ENCODE measurements around the gene PNMT.
"Not testable (repeated sequence)": the region's sequence is repeated elsewhere in the genome, so short reads cannot be mapped to it uniquely, and the experiment has no call there.

Gene PNMT

DNA sequence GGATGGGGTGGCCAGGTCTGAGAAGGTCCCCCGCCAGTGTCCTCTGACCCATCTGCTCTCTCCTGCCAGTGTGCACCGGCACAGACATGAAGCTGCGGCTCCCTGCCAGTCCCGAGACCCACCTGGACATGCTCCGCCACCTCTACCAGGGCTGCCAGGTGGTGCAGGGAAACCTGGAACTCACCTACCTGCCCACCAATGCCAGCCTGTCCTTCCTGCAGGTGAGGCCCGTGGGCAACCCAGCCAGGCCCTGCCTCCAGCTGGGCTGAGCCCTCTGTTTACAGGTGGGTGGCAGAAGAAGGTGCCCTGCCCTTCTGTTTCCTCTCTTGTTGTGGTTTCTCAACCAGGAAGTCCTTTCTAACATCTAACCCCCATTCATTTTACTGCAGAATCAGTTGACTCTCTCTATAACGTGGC lies 38.7 kb downstream of the PNMT start:
- peak overlapping the region; percentile 96 for H3K27ac ChIP-seq
- TF ChIP-seq, protein P1, sequence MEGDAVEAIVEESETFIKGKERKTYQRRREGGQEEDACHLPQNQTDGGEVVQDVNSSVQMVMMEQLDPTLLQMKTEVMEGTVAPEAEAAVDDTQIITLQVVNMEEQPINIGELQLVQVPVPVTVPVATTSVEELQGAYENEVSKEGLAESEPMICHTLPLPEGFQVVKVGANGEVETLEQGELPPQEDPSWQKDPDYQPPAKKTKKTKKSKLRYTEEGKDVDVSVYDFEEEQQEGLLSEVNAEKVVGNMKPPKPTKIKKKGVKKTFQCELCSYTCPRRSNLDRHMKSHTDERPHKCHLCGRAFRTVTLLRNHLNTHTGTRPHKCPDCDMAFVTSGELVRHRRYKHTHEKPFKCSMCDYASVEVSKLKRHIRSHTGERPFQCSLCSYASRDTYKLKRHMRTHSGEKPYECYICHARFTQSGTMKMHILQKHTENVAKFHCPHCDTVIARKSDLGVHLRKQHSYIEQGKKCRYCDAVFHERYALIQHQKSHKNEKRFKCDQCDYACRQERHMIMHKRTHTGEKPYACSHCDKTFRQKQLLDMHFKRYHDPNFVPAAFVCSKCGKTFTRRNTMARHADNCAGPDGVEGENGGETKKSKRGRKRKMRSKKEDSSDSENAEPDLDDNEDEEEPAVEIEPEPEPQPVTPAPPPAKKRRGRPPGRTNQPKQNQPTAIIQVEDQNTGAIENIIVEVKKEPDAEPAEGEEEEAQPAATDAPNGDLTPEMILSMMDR (conservative IDR thresholded peaks at IDR 0.05) = no peak
- TF ChIP-seq ZFX (IDR thresholded peaks at IDR 0.05) = no peak

DNA sequence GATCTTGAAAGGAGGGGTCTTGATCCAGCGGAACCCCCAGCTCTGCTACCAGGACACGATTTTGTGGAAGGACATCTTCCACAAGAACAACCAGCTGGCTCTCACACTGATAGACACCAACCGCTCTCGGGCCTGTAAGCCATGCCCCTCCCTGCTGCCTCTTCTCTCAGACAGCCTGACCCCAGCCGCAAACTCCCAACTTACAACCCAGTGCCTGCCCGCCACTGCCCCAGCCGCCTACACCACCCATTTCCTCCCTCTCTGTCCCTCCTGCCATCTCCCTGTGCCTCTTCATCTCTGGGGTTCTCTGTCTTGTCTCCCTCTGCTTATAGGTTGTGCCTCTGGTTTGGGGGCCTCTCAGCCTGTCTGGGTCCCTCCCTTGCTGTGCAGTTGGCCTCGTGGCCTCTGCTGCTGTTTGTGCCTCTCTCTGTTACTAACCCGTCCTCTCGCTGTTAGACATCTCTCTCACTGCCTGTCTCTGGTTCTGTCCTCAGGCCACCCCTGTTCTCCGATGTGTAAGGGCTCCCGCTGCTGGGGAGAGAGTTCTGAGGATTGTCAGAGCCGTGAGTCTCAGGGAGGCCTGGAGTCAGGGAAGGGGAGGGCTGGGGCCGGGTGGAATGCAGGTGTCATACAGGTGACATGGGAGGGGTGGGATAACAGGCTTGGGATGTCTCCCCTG lies 41.2 kb downstream of the PNMT start:
- no peak for TF ChIP-seq ZFX (IDR thresholded peaks at IDR 0.05)
- TF ChIP-seq, protein P1 (conservative IDR thresholded peaks at IDR 0.05) = no peak
- no peak overlapping the region for H3K27ac ChIP-seq

DNA sequence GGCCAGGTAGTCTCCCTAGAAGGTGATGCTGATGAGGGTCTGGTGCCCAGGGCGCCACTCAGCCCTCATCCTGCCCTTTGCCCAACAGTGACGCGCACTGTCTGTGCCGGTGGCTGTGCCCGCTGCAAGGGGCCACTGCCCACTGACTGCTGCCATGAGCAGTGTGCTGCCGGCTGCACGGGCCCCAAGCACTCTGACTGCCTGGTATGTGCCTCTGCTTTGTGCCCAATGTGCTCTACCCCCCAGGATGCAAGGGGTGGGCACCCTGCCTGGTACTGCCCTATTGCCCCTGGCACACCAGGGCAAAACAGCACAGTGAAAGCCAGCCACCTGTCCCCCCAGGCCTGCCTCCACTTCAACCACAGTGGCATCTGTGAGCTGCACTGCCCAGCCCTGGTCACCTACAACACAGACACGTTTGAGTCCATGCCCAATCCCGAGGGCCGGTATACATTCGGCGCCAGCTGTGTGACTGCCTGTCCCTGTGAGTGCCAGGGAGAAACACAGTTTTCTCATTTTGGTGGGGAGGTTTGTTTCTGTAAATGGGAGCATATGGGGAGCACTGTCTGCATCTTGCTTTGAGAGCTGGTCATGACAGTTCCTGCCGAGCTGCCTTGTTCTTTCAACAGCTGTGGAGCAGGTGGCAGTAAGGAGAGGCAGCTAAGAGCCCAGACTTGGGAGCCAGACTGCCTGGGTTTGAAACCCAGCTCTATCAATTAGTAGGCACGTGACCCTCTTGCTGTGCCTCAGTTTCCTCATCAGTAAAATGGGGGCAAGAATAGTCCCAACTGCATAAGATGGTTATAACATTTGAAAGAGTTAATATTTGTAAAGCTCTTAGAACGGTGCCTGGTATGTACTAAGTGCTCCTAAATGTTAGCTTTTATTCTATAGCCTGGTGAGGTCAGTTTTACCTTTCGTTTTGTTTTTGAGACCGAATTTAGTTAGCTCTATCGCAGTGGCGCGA lies 42.0 kb downstream of the PNMT start:
- H3K27ac ChIP-seq = no peak overlapping the region
- TF ChIP-seq, protein P1 (conservative IDR thresholded peaks at IDR 0.05) = no peak
- TF ChIP-seq ZFX (IDR thresholded peaks at IDR 0.05) = no peak

DNA sequence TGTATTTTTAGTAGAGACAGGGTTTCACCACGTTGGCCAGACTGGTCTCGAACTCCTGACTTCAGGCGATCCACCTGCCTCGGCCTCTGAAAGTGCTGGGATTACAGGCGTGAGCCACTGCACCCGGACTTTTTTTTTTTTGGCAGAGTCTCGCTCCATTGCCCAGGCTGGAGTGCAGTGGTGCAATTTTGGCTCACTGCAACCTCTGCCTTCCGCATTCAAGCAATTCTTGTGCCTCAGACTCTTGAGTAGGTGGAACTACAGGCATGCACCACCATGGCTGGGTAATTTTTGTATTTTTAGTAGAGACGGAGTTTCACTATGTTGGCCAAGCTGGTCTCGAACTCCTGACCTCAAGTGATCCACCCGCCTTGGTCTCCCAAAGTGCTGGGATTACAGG lies 42.8 kb downstream of the PNMT start:
- H3K27ac ChIP-seq = not testable (repeated sequence)

DNA sequence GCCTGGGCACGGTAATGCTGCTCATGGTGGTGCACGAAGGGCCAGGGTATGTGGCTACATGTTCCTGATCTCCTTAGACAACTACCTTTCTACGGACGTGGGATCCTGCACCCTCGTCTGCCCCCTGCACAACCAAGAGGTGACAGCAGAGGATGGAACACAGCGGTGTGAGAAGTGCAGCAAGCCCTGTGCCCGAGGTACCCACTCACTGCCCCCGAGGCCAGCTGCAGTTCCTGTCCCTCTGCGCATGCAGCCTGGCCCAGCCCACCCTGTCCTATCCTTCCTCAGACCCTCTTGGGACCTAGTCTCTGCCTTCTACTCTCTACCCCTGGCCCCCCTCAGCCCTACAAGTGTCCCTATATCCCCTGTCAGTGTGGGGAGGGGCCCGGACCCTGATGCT lies 43.6 kb downstream of the PNMT start:
- no peak for TF ChIP-seq ZFX (IDR thresholded peaks at IDR 0.05)
- TF ChIP-seq, protein P1 (conservative IDR thresholded peaks at IDR 0.05) = no peak
- H3K27ac ChIP-seq = no peak overlapping the region

DNA sequence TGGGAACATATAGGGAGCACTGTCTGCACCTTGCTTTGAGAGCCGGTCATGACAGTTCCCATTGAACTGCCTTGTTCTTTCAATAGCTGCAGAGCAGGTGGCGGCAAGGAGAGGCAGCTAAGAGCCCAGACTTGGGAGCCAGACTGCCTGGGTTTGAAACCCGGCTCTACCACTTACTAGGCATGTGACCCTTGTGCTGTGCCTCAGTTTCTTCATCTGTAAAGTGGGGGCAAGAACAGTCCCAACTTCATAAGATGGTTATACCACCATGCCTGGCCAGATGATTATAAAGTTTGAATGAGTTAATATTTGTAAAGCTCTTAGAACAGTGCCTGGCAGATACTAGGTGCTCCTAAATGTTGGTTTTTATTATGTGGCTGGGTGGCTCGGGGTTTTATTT lies 46.0 kb downstream of the PNMT start:
- no peak for TF ChIP-seq ZFX (IDR thresholded peaks at IDR 0.05)
- TF ChIP-seq, protein P1 (conservative IDR thresholded peaks at IDR 0.05) = no peak
- H3K27ac ChIP-seq = no peak overlapping the region

DNA sequence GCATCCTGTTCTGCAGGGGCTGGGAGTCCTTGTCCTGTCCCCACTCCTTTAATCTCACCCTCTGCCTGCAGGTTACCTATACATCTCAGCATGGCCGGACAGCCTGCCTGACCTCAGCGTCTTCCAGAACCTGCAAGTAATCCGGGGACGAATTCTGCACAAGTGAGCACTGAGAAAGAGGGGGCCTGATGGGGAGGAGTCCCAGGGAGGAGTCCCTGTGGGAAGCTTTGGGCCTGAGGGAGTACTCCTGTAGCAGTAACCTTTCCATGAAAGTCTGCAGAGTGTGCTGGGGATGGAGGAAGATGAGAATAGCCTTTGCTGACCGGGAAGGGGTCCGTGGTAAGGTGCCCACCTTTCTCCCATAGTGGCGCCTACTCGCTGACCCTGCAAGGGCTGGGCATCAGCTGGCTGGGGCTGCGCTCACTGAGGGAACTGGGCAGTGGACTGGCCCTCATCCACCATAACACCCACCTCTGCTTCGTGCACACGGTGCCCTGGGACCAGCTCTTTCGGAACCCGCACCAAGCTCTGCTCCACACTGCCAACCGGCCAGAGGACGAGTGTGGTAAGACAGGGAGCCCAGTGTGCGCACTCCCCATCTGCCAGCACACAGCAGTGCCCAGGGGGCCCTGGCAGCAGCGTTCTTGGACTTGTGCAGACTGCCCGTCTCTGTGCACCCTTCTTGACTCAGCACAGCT lies 47.3 kb downstream of the PNMT start:
- no peak for TF ChIP-seq ZFX (IDR thresholded peaks at IDR 0.05)
- TF ChIP-seq, protein P1 (conservative IDR thresholded peaks at IDR 0.05) = no peak

More for the DNA sequence above, 47.3 kb downstream of the PNMT start:
- H3K27ac ChIP-seq = no peak overlapping the region
